GM21390 (cell line): ENCODE data around the gene CATSPERD.
"Not testable (repeated sequence)": the region's sequence is repeated elsewhere in the genome, so short reads cannot be mapped to it uniquely, and the experiment has no call there.

Source experiments
- ATAC-seq: cut with Tn5 transposase; IDR thresholded peaks from one replicate; pipeline ENCODE4 v1.9.1; 2021; ENCODE audit not compliant: unreplicated experiment

Gene CATSPERD

GRCh38 chr19:5719274-5719960 lies 1.0 kb upstream of the CATSPERD start:
- ATAC-seq: no peak

GRCh38 chr19:5727453-5728050 lies 7.1 kb downstream of the CATSPERD start:
- no peak for ATAC-seq

GRCh38 chr19:5733172-5733571 lies 12.7 kb downstream of the CATSPERD start:
- ATAC-seq: not testable (repeated sequence)

- ATAC-seq: no peak
Measured at GRCh38 chr19:5738423-5738822, 18.0 kb downstream of the CATSPERD start.

GRCh38 chr19:5742051-5742450 lies 21.6 kb downstream of the CATSPERD start:
- ATAC-seq: no peak

- no peak for ATAC-seq
Measured at GRCh38 chr19:5743630-5744029, 23.2 kb downstream of the CATSPERD start.

GRCh38 chr19:5744999-5745398 lies 24.6 kb downstream of the CATSPERD start:
- not testable (repeated sequence) for ATAC-seq

GRCh38 chr19:5748920-5749319 lies 28.5 kb downstream of the CATSPERD start:
- not testable (repeated sequence) for ATAC-seq

GRCh38 chr19:5749505-5749904 lies 29.1 kb downstream of the CATSPERD start:
- no peak for ATAC-seq

- ATAC-seq: no peak
Measured at GRCh38 chr19:5751709-5752108, 31.3 kb downstream of the CATSPERD start.

GRCh38 chr19:5753743-5754142 lies 33.3 kb downstream of the CATSPERD start:
- ATAC-seq: no peak

- no peak for ATAC-seq
Measured at GRCh38 chr19:5762608-5763217, 42.3 kb downstream of the CATSPERD start.

GRCh38 chr19:5765220-5765619 lies 44.8 kb downstream of the CATSPERD start:
- ATAC-seq: no peak

GRCh38 chr19:5767949-5768348 lies 47.5 kb downstream of the CATSPERD start:
- ATAC-seq: no peak

- no peak for ATAC-seq
Measured at GRCh38 chr19:5772416-5772815, 52.0 kb downstream of the CATSPERD start.

- no peak for ATAC-seq
Measured at GRCh38 chr19:5773276-5773675, 52.8 kb downstream of the CATSPERD start.

GRCh38 chr19:5774921-5775320 lies 54.5 kb downstream of the CATSPERD start:
- ATAC-seq: no peak

GRCh38 chr19:5775668-5776309 lies 55.4 kb downstream of the CATSPERD start:
- ATAC-seq: no peak

- ATAC-seq: no peak
Measured at GRCh38 chr19:5778402-5778801, 58.0 kb downstream of the CATSPERD start.

GRCh38 chr19:5780916-5781315 lies 60.5 kb downstream of the CATSPERD start:
- not testable (repeated sequence) for ATAC-seq

GRCh38 chr19:5782322-5782721 lies 61.9 kb downstream of the CATSPERD start:
- no peak for ATAC-seq
